ENCODE measurements around the gene PCED1B.

Gene PCED1B, protein sequence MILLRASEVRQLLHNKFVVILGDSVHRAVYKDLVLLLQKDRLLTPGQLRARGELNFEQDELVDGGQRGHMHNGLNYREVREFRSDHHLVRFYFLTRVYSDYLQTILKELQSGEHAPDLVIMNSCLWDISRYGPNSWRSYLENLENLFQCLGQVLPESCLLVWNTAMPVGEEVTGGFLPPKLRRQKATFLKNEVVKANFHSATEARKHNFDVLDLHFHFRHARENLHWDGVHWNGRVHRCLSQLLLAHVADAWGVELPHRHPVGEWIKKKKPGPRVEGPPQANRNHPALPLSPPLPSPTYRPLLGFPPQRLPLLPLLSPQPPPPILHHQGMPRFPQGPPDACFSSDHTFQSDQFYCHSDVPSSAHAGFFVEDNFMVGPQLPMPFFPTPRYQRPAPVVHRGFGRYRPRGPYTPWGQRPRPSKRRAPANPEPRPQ

DNA sequence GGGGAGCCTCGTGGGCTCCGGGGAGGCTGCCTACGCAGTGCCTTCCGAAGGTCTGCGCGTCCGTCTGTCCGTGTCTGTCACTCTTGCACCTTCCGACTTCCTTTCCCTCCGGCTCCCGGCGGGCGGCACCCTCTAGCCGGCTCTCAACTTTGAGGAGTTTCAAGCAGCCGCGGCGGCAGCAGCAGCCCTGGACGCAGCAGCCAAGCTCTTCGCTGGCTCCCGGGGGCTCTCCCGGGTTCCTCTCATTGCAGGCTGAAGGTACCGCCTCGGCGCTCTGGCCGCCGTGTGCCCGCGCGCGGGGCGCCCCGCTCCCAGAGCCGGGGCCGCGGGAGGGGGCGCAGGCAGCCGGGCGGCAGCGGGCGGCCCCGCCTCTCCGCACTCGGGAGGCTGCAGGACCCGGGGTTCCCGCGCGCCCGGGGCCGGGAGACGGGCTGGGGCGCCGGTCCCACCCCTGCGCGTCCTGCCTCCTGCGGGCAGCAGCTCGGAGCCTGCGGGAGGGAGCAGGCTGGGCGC lies at the start of gene PCED1B, which contains the start of gene AMIGO2:
PCED1B (plus strand) TSS at position 154 of the 513 bp plus-strand sequence. CDS start 155,443 bp downstream, outside the sequence.
AMIGO2 (minus strand) TSS at position 492 of the 513 bp plus-strand sequence. CDS start 957 bp downstream, outside the sequence.
- Histone ChIP-seq H3K9ac (ENCODE audit: low read length) (peak within 1 kb of the TSS; percentile 91), H3K4me1 (ENCODE audit: insufficient read depth, low read length) (peaks cover 33% of the 10 kb centered on the region), H3K4me3 (ENCODE audit: low read depth in 1 of 2, low read length in 2 of 2) (peak within 1 kb of the TSS; percentile 80 to 92), H3K36me3 (ENCODE audit: insufficient read depth, low read length) (peaks cover 3% of the 10 kb centered on the region), H3K9me3 (ENCODE audit: low read length) (no peaks in the 10 kb centered on the region), H3K27ac (ENCODE audit: low read depth, low read length) (peak within 1 kb of the TSS; percentile 95), H3K27me3 (ENCODE audit: control insufficient read depth in 1 of 2, insufficient read depth in 2 of 2, low read length in 2 of 2) (no peaks in the 10 kb centered on the region)

DNA sequence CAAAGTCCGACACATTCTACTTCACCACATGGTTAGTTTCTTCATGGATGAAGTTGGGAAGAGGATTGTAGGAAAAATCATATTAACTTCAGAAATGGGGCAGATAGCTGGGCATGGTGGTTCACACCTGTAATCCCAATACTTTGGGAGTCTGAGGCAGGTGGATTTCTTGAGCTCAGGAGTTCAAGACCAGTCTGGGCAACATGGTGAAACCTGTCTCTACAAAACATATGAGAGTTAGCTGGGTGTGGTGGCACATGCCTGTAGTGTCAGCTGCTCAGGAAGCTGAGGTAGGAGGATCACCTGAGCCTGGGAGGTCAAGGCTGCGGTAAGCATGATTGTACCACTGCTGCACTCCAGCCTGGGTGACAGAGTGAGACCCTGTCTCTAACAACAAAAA lies 49.5 kb upstream of the PCED1B start:
- Histone ChIP-seq H3K27me3 (ENCODE audit: control insufficient read depth in 1 of 2, insufficient read depth in 2 of 2, low read length in 2 of 2) (no peaks in the 10 kb centered on the region), H3K9me3 (ENCODE audit: low read length) (no peaks in the 10 kb centered on the region), H3K27ac (ENCODE audit: low read depth, low read length) (no peak overlapping the region), H3K4me1 (ENCODE audit: insufficient read depth, low read length) (peaks cover 23% of the 10 kb centered on the region), H3K4me3 (ENCODE audit: low read depth in 1 of 2, low read length in 2 of 2) (no peak overlapping the region), H3K9ac (ENCODE audit: low read length) (no peak overlapping the region), H3K36me3 (ENCODE audit: insufficient read depth, low read length) (no peaks in the 10 kb centered on the region)

DNA sequence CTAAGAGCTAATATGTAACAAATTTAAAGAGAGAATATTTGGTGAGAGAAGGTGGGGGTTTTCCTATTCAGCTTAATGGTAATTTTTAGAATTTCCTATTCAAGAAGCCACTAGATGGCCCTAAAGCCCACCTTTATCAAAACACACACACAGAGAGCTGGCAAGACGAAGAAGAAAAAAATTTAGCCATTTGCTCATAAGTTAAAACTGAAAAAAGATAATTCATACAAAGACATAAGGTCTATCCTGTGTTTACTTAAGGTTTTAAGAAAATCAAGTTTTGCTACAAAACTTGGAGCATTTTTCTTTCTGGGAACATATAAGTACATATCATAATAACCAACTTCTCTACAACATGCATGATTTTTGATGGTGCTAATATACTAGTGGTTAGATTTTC lies 46.8 kb upstream of the PCED1B start:
- H3K36me3 ChIP-seq (ENCODE audit: insufficient read depth, low read length), result no peaks in the 10 kb centered on the region
- no peak overlapping the region for H3K4me3 ChIP-seq (ENCODE audit: low read depth in 1 of 2, low read length in 2 of 2)
- H3K9me3 ChIP-seq (ENCODE audit: low read length), result no peaks in the 10 kb centered on the region
- H3K27ac ChIP-seq (ENCODE audit: low read depth, low read length), result peak overlapping the region; percentile 31
- no peaks in the 10 kb centered on the region for H3K27me3 ChIP-seq (ENCODE audit: control insufficient read depth in 1 of 2, insufficient read depth in 2 of 2, low read length in 2 of 2)
- H3K4me1 ChIP-seq (ENCODE audit: insufficient read depth, low read length), result peaks cover 27% of the 10 kb centered on the region
- H3K9ac ChIP-seq (ENCODE audit: low read length), result no peak overlapping the region

DNA sequence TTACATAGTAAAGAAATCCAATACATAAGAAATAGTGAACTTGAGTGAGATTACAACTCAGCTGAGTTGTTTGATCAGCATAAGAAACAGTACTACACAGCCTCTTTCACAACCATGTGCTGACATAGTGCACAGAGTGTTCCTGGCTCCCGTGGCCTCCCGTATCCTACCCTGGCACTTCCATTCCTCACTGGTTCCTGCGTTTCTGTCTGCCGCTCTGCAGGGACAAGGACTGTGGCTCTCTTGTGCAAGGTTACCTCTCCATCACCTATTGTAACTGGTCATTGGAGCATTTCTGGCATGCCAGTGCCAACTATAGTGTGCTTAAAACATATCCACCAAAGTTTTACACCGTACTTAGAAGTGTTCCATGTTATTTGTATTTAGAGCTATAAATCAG lies 46.3 kb upstream of the PCED1B start:
- H3K4me1 ChIP-seq (ENCODE audit: insufficient read depth, low read length), result peaks cover 27% of the 10 kb centered on the region
- no peaks in the 10 kb centered on the region for H3K9me3 ChIP-seq (ENCODE audit: low read length)
- no peaks in the 10 kb centered on the region for H3K27me3 ChIP-seq (ENCODE audit: control insufficient read depth in 1 of 2, insufficient read depth in 2 of 2, low read length in 2 of 2)
- no peaks in the 10 kb centered on the region for H3K36me3 ChIP-seq (ENCODE audit: insufficient read depth, low read length)
- H3K4me3 ChIP-seq (ENCODE audit: low read depth in 1 of 2, low read length in 2 of 2), result no peak overlapping the region
- no peak overlapping the region for H3K9ac ChIP-seq (ENCODE audit: low read length)
- peak overlapping the region; percentile 31 for H3K27ac ChIP-seq (ENCODE audit: low read depth, low read length)

DNA sequence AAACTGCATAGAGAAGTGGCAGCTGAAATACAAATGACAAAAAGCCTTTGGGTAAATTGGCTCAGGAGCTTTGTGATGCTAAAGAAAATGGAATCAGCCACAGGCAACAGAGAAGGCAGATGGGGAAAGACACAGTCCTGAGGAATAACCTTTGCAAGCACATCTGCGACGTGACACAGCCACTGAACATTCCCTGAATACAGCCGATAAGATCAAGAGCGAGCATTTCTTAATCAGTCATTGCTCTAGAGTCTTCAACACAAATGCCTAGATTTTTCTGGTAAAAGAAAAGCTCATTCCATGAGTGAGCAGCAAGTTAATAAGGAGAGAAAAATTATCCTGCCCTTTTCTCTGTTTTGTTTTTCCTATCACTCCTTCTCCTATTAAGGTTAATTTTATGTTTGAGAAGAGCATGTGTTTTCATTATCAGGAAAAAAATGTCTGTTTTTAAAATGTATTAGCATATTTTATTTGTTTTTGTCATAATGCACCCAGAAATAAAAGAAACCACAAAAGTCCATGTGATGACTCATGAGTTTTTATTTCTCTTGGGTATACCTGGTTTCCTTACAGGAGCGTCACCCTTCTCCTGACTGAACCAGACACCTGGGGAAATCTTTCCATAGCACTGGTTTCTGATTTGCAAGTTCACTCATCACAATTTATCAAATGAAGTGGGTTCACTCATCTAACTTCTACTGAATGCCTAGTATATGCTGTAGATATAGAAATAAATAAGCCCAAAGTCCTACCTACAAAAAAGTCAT lies 45.4 kb upstream of the PCED1B start:
- Histone ChIP-seq H3K27ac (ENCODE audit: low read depth, low read length) (peak overlapping the region; percentile 39), H3K4me3 (ENCODE audit: low read depth in 1 of 2, low read length in 2 of 2) (no peak overlapping the region), H3K4me1 (ENCODE audit: insufficient read depth, low read length) (peaks cover 27% of the 10 kb centered on the region), H3K9ac (ENCODE audit: low read length) (no peak overlapping the region), H3K27me3 (ENCODE audit: control insufficient read depth in 1 of 2, insufficient read depth in 2 of 2, low read length in 2 of 2) (no peaks in the 10 kb centered on the region), H3K36me3 (ENCODE audit: insufficient read depth, low read length) (no peaks in the 10 kb centered on the region), H3K9me3 (ENCODE audit: low read length) (no peaks in the 10 kb centered on the region)

DNA sequence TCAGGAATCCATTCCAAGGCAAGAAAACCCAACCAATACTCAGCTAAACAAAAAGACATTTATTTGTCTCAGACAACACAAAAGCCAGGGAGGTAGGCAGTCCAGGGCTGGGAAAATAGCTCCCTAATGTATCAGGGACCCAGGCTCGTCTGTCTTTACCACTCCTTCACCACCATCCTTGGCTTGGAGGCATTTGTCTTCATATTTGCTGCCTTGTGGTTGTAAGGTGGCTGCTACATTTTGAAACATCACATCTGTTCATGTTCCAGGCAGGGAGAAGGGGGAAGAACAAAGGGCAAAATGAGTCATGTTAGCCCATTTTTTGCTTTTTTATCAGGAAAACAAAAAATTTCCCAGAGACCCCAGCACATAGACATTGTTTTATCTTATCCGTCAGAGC lies 44.8 kb upstream of the PCED1B start:
- no peaks in the 10 kb centered on the region for H3K9me3 ChIP-seq (ENCODE audit: low read length)
- H3K4me3 ChIP-seq (ENCODE audit: low read depth in 1 of 2, low read length in 2 of 2), result no peak overlapping the region
- H3K9ac ChIP-seq (ENCODE audit: low read length), result no peak overlapping the region
- H3K4me1 ChIP-seq (ENCODE audit: insufficient read depth, low read length), result peaks cover 27% of the 10 kb centered on the region
- no peaks in the 10 kb centered on the region for H3K27me3 ChIP-seq (ENCODE audit: control insufficient read depth in 1 of 2, insufficient read depth in 2 of 2, low read length in 2 of 2)
- no peaks in the 10 kb centered on the region for H3K36me3 ChIP-seq (ENCODE audit: insufficient read depth, low read length)
- no peak overlapping the region for H3K27ac ChIP-seq (ENCODE audit: low read depth, low read length)

DNA sequence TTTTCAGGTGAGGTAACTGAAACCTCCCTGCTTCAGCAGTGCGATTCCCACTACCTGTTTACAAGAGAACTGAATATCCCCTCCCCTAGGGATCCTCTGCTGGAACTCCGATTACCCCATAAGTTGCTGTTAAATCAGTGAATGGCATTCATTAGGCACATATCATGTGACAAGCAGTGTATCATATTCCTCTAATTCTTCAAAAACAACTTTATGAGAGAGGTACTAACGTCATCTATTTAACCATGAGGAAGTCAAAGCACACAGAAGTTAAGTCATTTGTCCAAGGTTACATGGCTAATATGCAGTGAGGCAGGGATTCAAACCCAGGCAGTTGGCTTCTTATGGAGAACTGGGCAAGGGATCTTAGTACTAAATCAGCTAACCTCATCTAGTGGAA lies 43.9 kb upstream of the PCED1B start:
- Histone ChIP-seq H3K9me3 (ENCODE audit: low read length) (no peaks in the 10 kb centered on the region), H3K27me3 (ENCODE audit: control insufficient read depth in 1 of 2, insufficient read depth in 2 of 2, low read length in 2 of 2) (no peaks in the 10 kb centered on the region), H3K4me1 (ENCODE audit: insufficient read depth, low read length) (peaks cover 27% of the 10 kb centered on the region), H3K27ac (ENCODE audit: low read depth, low read length) (no peak overlapping the region), H3K36me3 (ENCODE audit: insufficient read depth, low read length) (no peaks in the 10 kb centered on the region), H3K4me3 (ENCODE audit: low read depth in 1 of 2, low read length in 2 of 2) (no peak overlapping the region), H3K9ac (ENCODE audit: low read length) (no peak overlapping the region)

DNA sequence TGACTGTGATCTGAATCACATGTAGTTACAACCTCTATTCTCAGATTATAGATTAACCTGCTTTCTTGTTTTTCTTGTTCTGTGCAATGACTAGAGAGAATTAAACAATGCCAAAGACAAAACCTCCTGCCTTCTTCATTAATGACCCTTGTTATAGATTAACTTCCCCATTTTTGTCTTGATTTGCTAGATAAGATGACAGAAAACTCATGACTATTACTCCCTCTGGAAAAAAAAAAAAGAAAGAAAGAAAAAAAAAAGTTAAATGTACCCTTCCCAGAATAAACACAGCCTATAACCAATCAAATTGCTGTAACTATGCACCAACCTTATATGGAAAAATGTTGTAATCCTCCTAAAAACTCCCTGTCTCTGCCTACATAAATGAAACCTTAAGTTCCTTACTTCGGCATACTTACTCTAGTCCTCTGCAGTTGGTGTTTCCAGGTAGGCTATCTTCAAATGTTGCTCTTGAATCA lies 41.1 kb upstream of the PCED1B start:
- Histone ChIP-seq H3K36me3 (ENCODE audit: insufficient read depth, low read length) (no peaks in the 10 kb centered on the region), H3K9me3 (ENCODE audit: low read length) (no peaks in the 10 kb centered on the region), H3K27ac (ENCODE audit: low read depth, low read length) (no peak overlapping the region), H3K9ac (ENCODE audit: low read length) (no peak overlapping the region), H3K4me3 (ENCODE audit: low read depth in 1 of 2, low read length in 2 of 2) (no peak overlapping the region), H3K27me3 (ENCODE audit: control insufficient read depth in 1 of 2, insufficient read depth in 2 of 2, low read length in 2 of 2) (no peaks in the 10 kb centered on the region), H3K4me1 (ENCODE audit: insufficient read depth, low read length) (peaks cover 20% of the 10 kb centered on the region)

DNA sequence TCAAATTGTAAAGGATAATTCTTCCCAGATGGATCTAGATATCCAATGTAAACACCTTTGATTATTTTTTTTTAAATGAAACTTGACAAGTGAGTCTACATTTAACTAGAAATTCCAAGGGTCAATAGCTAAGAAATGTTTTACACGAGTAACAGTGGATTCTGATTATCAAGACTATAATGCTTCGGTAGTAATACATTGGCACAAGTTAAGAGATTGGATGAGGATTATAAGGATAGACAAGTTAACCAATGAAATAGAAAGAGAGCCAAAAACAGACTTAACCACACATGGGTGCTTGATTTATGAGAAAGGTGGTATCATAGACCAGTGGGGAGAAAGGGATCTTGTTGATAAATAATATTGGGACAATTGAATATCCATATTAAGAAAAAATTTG lies 40.3 kb upstream of the PCED1B start:
- Histone ChIP-seq H3K4me3 (ENCODE audit: low read depth in 1 of 2, low read length in 2 of 2) (no peak overlapping the region), H3K4me1 (ENCODE audit: insufficient read depth, low read length) (peaks cover 12% of the 10 kb centered on the region), H3K27ac (ENCODE audit: low read depth, low read length) (no peak overlapping the region), H3K9ac (ENCODE audit: low read length) (no peak overlapping the region), H3K36me3 (ENCODE audit: insufficient read depth, low read length) (no peaks in the 10 kb centered on the region), H3K27me3 (ENCODE audit: control insufficient read depth in 1 of 2, insufficient read depth in 2 of 2, low read length in 2 of 2) (no peaks in the 10 kb centered on the region), H3K9me3 (ENCODE audit: low read length) (no peaks in the 10 kb centered on the region)

DNA sequence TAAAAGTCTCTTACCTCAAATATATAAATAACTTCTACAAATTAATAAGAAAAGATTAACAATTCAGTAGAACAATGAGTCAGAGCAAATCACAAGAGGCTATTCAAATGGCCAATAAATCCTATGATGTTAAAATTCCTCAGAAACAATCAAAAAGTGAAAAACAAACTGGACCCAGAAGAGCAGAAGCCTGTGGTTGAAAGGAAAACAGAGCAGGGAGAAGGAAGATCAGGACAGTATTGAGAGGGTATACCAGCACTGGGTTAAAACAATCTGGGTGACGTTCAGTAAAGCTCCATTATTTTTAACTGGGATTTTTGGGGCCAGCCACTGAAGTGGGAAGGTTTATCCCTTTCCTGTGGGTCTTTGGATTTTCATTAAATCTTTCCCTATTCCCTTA lies 39.7 kb upstream of the PCED1B start:
- H3K4me3 ChIP-seq (ENCODE audit: low read depth in 1 of 2, low read length in 2 of 2), result no peak overlapping the region
- no peaks in the 10 kb centered on the region for H3K9me3 ChIP-seq (ENCODE audit: low read length)
- H3K36me3 ChIP-seq (ENCODE audit: insufficient read depth, low read length), result no peaks in the 10 kb centered on the region
- no peak overlapping the region for H3K9ac ChIP-seq (ENCODE audit: low read length)
- peaks cover 6% of the 10 kb centered on the region for H3K4me1 ChIP-seq (ENCODE audit: insufficient read depth, low read length)
- no peaks in the 10 kb centered on the region for H3K27me3 ChIP-seq (ENCODE audit: control insufficient read depth in 1 of 2, insufficient read depth in 2 of 2, low read length in 2 of 2)
- no peak overlapping the region for H3K27ac ChIP-seq (ENCODE audit: low read depth, low read length)

DNA sequence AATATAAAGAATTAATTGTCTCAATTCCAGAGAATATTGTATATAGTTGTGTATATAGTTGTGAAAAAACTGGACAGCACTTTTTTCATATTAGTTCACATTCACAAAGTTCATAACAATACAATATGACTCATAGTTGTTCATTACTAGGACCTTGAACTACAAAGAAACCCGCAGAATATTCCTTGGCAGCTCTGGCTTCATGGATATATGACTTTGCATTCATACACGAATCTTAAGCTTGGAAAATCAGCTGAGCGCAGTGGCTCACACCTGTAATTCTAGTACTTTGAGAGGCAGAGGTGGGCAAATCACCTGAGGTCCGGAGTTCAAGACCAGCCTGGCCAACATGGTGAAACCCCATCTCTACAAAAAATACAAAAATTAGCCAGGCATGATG lies 38.1 kb upstream of the PCED1B start:
- no peak overlapping the region for H3K4me3 ChIP-seq (ENCODE audit: low read depth in 1 of 2, low read length in 2 of 2)
- H3K9ac ChIP-seq (ENCODE audit: low read length), result no peak overlapping the region
- no peaks in the 10 kb centered on the region for H3K9me3 ChIP-seq (ENCODE audit: low read length)
- no peak overlapping the region for H3K27ac ChIP-seq (ENCODE audit: low read depth, low read length)
- H3K27me3 ChIP-seq (ENCODE audit: control insufficient read depth in 1 of 2, insufficient read depth in 2 of 2, low read length in 2 of 2), result no peaks in the 10 kb centered on the region
- H3K36me3 ChIP-seq (ENCODE audit: insufficient read depth, low read length), result no peaks in the 10 kb centered on the region
- H3K4me1 ChIP-seq (ENCODE audit: insufficient read depth, low read length), result no peaks in the 10 kb centered on the region

Measured in muscle layer of colon (tissue), 2 donors.